DMS79 treated with DMSO at 0.1 percent for 48 hours (cell line): ENCODE measurements around the gene TMEM229B.

Experiments
- DNase-seq: peaks from one replicate; lab custom pipeline; 2025; lab: John Stamatoyannopoulos, UW

TMEM229B gene

DNA sequence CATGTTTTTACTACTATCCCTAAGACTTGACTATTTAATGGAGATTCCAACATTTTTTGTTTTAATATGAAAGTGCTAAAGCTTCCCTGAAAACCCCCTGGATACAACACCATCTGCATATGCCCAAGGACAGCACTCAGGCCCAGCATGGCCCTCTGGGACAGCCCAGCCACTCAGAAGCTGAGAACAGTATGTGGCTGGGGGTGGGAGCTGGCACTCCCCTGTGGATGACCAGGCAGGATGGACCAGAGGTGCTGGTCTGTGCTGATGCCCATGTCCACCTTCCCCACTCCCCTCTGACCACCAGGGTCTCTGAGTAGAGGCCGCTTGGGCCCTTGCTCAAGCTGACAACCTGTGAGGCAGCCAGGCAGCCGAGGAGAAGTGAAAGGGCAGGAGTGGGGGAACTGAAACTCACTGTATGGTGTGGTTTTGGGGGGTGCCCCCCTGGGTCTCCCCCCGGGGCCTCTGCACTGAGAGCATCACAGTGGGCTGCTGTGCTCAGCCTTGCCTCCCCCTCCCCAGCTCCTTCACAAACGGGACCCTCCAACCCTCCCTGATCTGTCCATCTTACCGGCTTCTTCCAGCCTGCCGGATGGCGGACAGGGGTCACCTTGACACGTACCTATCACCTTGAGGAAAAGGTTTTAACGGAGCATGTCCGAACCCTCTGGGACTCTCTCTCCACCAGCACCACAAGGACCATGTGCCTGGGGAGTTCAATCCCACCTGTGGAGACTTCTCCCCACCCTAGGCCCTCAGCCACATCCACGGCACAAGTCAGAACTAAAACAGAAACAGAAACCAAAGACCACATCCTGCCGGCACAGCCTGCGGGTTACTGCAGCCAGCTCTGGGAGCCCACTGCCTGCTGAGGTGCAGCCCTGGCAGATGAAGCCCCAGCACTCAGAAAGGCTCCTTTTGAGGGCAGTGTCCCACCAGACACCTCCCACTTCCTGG, at the start of gene TMEM229B:
Gene TMEM229B, minus strand, starts transcription at position 785 of the 957 bp plus-strand sequence. CDS start 14,798 bp downstream, outside the sequence.
- no peak for DNase-seq

- no peak for DNase-seq
Measured at GRCh38 chr14:67537736-67538135, 49.2 kb upstream of the TMEM229B start.

GRCh38 chr14:67536087-67536486, 47.6 kb upstream of the TMEM229B start:
- DNase-seq = no peak

DNA sequence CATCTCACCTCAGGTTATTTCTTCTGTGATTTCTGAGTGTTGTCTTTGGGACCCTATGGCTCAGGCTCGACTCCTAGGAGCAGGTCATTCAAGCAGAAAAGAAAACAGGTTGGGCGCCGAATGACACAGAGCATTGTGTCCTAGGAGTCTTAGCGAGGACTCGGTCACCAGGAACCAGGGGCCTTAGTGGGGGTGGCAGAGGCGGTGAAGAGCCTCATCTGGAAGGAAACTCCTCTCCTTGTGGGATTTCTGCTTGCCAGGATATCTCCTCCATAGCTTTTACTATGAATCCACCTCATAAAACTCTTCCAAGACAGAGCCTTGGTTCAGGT, 45.2 kb upstream of the TMEM229B start:
- peak; percentile 47 for DNase-seq

DNA sequence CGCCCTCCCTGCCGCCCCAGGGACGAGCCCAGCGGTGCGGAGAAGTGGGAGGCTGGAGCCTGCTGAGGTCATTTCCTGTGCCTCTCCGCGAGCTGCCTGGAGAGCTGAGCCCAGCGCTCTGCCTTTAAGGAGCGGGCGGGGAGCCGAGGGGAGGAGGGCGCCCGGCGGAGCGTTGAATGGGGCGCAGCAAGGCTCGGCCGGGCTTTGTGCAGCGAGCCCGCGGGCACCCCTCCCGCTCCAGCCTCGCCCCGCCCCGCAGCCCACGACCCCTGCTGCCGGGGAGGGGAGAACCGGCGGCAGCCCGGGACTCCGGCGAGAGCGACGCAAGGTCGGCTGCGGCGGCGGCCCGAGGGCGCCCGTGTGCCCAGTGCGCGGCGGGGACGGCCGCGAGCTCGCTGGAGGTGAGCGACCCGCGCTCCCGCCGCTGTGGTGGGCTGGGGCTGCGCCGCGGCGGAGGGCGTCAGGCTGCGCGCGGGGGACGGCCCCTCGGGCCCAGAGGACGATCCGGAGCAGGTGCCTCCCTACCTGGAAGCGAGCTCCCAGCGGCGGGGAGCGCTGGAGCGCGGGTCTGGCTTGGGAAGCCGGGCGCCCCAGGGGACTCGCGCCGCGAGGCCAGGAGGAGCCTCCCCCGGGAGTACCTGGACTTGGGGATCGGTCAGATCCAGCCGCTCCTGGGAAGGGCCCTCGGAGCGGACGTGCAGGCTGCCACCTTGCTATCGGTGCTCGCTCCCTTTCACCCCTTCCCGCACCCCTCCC, 44.7 kb upstream of the TMEM229B start, which contains the start of gene PLEKHH1:
Gene PLEKHH1, plus strand, starts transcription at position 293 of the 756 bp plus-strand sequence. CDS start 8,578 bp downstream, outside the sequence.
- peak; percentile 63 for DNase-seq

DNA sequence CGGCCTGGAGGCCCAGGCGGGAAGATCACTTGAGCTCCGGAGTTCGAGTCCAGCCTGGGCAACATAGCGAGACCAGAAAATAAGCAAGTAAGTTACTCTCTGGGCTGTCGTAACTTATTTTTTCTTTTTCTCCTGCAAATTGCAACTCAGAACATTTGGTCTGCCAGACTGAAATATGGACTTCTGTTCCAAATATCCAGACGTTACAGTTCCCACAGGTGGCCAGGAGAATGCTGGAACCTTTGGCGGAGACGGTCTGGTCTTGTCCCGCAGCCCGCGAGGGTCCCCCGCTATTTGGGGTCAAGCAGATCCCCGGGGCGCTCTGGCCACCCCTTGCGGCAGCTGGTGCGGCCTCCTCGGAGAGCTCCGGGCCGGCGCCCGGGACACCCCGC, 44.1 kb upstream of the TMEM229B start:
- no peak for DNase-seq

DNA sequence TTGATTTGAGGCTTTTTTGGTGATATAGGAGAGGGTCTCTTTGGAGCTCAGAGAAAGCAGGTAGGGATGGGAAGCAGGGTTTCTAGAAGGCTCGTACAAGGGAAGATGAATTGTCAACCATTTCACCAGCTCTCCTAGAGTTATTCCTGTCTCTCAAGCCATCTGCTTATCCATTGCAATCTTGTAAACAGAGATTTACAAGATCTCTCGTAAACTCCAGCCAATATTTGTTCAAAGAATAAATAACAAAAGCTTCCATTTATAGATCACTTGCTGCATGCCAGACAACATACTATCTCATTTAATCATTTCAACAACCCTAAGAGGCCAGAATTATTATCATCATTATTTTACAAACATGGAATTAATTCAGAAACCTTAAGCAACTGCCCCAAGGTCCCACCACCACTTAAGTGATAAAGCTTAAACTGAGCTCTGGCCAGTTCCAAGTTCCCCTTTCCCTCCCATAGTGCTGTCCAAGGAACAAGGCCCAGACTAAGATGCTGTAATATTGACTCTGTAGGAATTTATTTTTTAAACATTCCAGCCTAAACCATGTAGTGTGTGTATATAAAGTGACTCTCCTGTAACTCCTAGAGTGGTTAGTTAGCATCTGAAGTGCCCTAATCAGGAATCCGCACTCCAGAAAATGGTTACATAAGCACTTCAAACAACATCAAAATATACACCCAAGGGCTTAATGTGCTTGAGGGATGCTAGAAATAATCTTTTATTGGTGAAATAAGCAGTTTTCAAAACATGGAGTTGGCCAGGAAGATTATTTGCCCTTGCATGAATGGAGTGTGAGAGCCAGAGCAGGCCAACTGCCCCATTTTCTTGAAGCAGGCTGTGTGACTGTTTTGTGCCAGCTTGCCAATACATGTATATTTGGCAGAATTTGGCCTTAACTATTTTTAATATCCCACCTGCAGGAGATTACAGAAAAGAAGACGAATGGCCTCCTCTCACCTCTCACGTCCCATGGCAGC, 41.7 kb upstream of the TMEM229B start:
- DNase-seq = peak; percentile 98

GRCh38 chr14:67528276-67528675, 39.8 kb upstream of the TMEM229B start:
- no peak for DNase-seq

GRCh38 chr14:67527756-67528155, 39.2 kb upstream of the TMEM229B start:
- no peak for DNase-seq

GRCh38 chr14:67526676-67527459, 38.3 kb upstream of the TMEM229B start:
- DNase-seq = peak; percentile 77

GRCh38 chr14:67526181-67526580, 37.7 kb upstream of the TMEM229B start:
- DNase-seq = no peak

DNA sequence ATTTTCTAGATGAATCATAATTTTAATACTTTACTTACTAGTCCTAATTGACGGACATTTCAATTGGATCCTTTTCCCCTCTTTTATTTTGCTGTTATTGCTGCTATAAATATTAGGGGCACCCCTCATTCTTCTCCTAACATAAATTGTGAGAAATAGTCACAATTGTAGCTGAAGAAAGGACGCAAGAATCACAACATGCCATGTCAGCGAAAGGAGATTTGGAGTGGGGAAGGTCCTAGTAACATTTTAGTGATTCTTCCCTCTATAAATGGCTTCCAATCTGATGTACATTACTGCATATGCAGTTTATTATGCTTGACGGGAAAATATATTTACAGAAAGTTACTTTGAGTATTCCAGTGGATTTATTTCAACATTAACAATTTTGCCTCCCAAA, 36.9 kb upstream of the TMEM229B start:
- no peak for DNase-seq

DNA sequence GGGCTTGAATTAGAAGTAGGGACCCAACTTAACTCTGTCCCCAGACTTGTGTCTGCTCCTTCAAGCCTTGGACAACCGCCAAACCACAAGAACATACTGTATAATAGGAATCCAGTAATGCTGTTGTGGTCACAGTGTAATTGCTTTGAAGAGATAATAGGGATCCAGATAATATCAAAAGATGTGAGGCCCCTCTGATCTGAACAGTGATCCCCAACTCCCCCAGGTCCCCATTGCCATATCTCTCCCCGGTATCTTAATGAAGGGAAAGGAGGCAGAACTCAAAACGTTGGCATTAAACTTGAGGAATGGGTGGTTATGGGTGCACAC, 36.1 kb upstream of the TMEM229B start:
- DNase-seq = peak; percentile 67

- no peak for DNase-seq
Measured at GRCh38 chr14:67523764-67524633, 35.5 kb upstream of the TMEM229B start.

GRCh38 chr14:67522270-67522669, 33.7 kb upstream of the TMEM229B start:
- no peak for DNase-seq

- no peak for DNase-seq
Measured at GRCh38 chr14:67520482-67520881, 32.0 kb upstream of the TMEM229B start.

- no peak for DNase-seq
Measured at GRCh38 chr14:67519406-67519805, 30.9 kb upstream of the TMEM229B start.

GRCh38 chr14:67517083-67517482, 28.6 kb upstream of the TMEM229B start:
- DNase-seq = no peak

GRCh38 chr14:67516676-67517075, 28.2 kb upstream of the TMEM229B start:
- no peak for DNase-seq
